Activated T-helper 2 cell treated with anti-CD3 and anti-CD28 coated beads, Interferon-gamma antibody, Interleukin-2, Interleukin-4, amounts not matched to agents 10 μg/mL and 5 μg/mL and 100 μg/mL, durations not matched to agents 14 hours and 24 hours and 36 hours (primary cell): Measurements from ENCODE around the gene OTUD4. TPM values are rescaled to one million over a fixed set of nuclear protein-coding genes. Genes with fewer than 3 reads are reported as not detected.
A peak's percentile ranks its signal among the peaks of the same experiment; 100 is the strongest.

ENCODE experiments used
- DNase-seq: peaks from one replicate; pipeline ENCODE4 v3.0.0; 2021; ENCODE audit warnings: low spot score
- H3K27ac Mint-ChIP-seq: one replicate; pipeline ENCODE4 v1.8.0; 2021; ENCODE audit warnings: mixed read lengths
- H3K27me3 Mint-ChIP-seq: one replicate; pipeline ENCODE4 v1.8.0; 2021; ENCODE audit warnings: low read depth, mixed read lengths
- H3K36me3 Mint-ChIP-seq: one replicate; pipeline ENCODE4 v1.8.0; 2021; ENCODE audit warnings: low read depth, mixed read lengths
- H3K4me1 Mint-ChIP-seq: one replicate; pipeline ENCODE4 v1.8.0; 2021; ENCODE audit warnings: low read depth, mixed read lengths
- H3K4me3 Mint-ChIP-seq: one replicate; pipeline ENCODE4 v1.8.0; 2021; ENCODE audit warnings: low read depth, mild to moderate bottlenecking, moderate library complexity, mixed read lengths
- H3K9me3 Mint-ChIP-seq: one replicate; pipeline ENCODE4 v1.8.0; 2021; ENCODE audit warnings: mixed read lengths
- intact Hi-C: fragments of 100-400 bp; cut with micrococcal nuclease; formaldehyde crosslinking; loops from one replicate; pipeline ENCODE4 v1.15.1; 2023
- total RNA-seq: library from RNA; stranded (reverse); gene quantifications from 2 replicates; pipeline ENCODE4 v1.2.3, GENCODE V29; 2022

OTUD4 gene
- total RNA-seq, 1 donor from 2014 or later: 71.7 TPM

DNA sequence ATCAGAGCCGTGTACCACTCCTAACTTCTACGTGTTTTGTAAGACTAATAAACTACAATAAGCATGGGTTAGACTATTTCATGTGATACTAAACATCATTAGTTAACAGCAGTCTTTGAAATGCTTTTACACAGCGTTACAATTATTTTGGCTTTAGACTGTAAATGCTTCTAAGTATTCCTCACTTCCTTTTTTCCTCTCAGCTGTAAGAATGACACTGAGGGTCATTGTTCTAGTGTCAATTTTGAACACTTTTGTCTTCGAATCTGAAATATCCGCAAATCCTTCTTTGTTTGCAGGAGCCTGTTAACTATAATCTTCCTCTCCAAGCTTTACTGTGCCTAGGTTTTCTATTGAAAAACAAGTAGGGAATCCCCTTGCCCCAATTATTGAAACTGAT, 80.7 kb downstream of the OTUD4 start:
- DNase-seq: no peak
- H3K27ac Mint-ChIP-seq: peak overlapping the region; percentile 65
- H3K4me1 Mint-ChIP-seq: peaks cover 22% of the 10 kb centered on the region
- intact Hi-C loops: loop anchor here (2.0 to 10.0 kb wide), 4 partner anchors 383 to 835 kb away; partner anchors contain the start of genes MMAA and ZNF827
- H3K27me3 Mint-ChIP-seq: no peaks in the 10 kb centered on the region
- peaks cover 3% of the 10 kb centered on the region for H3K9me3 Mint-ChIP-seq
- peak overlapping the region; percentile 95 for H3K4me3 Mint-ChIP-seq
- peaks cover 32% of the 10 kb centered on the region for H3K36me3 Mint-ChIP-seq

DNA sequence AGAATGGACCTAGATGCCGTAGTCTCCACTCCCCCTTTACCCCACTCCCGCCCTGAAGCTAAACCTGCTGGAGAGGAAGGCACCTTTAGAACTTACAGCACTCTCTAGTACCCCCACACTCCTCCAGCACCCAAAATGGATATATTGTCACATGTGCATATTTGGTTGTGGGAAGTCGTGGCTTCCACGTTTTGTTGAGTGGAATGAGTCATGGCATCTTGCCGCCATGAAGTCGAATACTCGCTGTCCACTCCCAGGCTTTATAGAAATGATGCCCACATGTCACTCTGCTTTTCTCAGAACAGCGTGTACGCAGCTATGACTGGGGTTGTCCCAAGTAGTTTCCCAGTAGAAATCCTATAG, 81.7 kb downstream of the OTUD4 start:
- Mint-ChIP-seq H3K36me3 (peaks cover 38% of the 10 kb centered on the region), H3K4me3 (peak overlapping the region; percentile 95), H3K9me3 (peaks cover 12% of the 10 kb centered on the region), H3K27me3 (no peaks in the 10 kb centered on the region), H3K27ac (peak overlapping the region; percentile 99), H3K4me1 (peaks cover 25% of the 10 kb centered on the region)
- intact Hi-C loops: loop anchor here (1.0 to 10.0 kb wide), 9 partner anchors 22 to 1585 kb away; partner anchors contain the start of genes MMAA, OTUD4, SMARCA5 and ZNF827
- peak; percentile 37 for DNase-seq

DNA sequence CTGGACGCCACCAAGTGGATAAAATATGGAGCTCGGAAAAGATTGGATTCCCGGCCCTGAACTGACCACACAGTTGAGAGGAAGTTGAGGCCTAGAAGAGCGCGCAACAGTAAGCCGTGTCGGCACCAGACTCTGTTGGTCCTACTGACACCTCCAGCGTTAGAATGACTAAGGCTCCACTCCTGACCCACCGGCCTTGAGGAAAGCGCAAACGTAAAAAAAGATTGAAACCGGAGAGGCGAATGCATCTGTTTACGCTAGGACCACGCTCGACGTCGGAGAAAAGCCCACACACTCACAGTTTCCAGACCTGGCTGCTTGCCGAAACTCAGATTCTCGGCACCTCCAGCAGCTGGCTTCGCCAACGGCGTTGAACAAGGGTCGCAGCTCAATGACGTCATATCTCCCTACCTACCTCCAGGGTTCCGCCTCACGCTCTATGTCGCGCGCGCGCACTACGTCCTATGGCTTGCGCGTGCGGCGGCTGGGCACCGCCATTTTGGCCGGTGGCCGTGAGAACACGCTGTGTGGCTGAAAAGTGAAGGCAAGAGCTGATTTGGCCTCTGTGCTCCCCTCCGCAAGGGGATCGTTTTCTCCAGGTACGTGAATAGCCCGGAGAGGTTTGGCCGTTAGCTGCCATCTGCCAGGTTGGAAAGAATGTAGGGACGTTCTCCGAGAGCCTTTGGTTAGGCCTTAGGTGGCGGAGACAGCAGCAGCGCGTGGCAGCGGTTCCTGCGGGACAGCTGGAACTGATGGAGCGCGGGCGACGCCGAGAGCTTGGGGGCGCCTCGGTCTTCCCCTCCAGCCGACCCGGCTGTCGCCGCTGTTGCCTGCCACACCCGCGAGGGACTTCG, 82.3 kb downstream of the OTUD4 start, which contains the start of the genes ABCE1 and ANAPC10:
Gene ABCE1 (plus strand): TSS at position 491 of the 854 bp plus-strand sequence. CDS start 6,102 bp downstream, outside the sequence.
Gene ANAPC10 (minus strand): TSS at position 376 of the 854 bp plus-strand sequence. CDS start 2,097 bp downstream, outside the sequence.
- Mint-ChIP-seq H3K9me3 (peaks cover 17% of the 10 kb centered on the region), H3K27me3 (no peaks in the 10 kb centered on the region), H3K36me3 (peaks cover 41% of the 10 kb centered on the region), H3K4me3 (peak within 1 kb of the TSS; percentile 95), H3K4me1 (peaks cover 25% of the 10 kb centered on the region), H3K27ac (peak within 1 kb of the TSS; percentile 99)
- intact Hi-C loops: loop anchor here (1.0 to 10.0 kb wide), 9 partner anchors 22 to 1585 kb away; partner anchors contain the start of genes MMAA, OTUD4, SMARCA5 and ZNF827
- peak; percentile 93 for DNase-seq

DNA sequence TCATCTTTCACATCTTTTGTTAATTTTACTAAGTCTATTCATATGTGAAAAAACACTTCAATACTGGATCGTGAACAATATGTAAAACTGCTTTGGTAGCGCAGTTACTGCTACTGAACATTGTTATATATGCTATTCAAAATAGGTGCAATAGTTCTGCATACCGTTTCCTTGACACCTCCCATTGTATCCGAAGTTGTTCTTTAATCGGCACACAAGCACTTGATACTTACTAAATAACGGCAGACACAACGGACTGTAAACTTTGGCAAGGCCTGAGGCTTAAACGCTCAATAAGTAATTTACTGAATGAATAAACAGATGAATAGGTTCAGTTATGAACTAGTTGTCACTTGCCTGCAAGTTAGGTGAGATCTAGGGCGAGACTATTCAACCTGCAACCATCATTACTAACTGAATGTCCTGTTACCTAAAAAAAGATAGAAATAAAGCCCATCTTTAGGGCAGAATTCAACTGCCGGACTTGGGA, 83.0 kb downstream of the OTUD4 start:
- intact Hi-C loops: loop anchor here (10.0 kb wide), 2 partner anchors 707 to 837 kb away; partner anchors contain the start of gene ZNF827
- Mint-ChIP-seq H3K4me1 (peaks cover 25% of the 10 kb centered on the region), H3K9me3 (peaks cover 17% of the 10 kb centered on the region), H3K27ac (peak overlapping the region; percentile 99), H3K36me3 (peaks cover 47% of the 10 kb centered on the region), H3K4me3 (peak overlapping the region; percentile 95), H3K27me3 (no peaks in the 10 kb centered on the region)
- DNase-seq: no peak

DNA sequence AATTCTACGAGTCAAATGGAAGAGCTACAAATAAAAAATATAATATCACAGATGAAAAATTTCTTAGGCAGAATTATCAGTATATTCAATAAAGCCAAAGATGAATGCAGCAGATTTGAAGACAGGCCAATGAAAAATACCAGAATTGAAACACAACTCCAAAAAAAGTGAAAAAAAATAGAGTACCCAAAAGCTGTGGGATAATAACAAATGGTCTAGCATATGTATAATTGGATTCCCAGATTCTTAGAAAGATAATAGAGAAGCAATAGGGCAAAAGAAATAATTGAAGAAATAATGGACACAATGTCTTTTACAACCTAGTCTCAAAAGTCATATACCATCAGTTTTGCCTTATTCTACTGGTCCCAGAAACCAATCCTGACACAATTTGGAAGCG, 86.8 kb downstream of the OTUD4 start:
- no peak overlapping the region for H3K4me3 Mint-ChIP-seq
- no peak for DNase-seq
- peaks cover 36% of the 10 kb centered on the region for H3K4me1 Mint-ChIP-seq
- no peak overlapping the region for H3K27ac Mint-ChIP-seq
- intact Hi-C loops: loop anchor here (10.0 kb wide), 2 partner anchors 711 to 841 kb away; partner anchors contain the start of gene ZNF827
- no peaks in the 10 kb centered on the region for H3K27me3 Mint-ChIP-seq
- peaks cover 17% of the 10 kb centered on the region for H3K9me3 Mint-ChIP-seq
- peaks cover 68% of the 10 kb centered on the region for H3K36me3 Mint-ChIP-seq

DNA sequence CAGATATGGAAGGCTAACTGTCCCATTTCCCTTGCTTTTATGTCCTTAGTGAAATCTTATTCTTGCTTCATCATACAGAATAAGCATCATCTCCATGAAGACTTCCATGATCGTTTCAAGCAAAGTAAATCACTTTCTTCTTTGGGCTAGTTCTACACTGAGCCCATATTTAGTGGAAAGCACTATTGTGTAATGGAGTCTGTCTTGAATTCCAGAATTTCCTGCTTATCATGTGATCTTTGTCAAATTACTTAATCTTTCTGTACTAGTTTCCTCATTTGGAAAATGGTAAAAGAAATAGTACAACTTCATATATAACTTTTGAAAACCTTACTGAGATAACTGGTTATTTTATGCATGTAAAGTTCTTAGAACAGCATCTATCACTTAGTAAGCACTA, 90.0 kb downstream of the OTUD4 start:
- H3K9me3 Mint-ChIP-seq: peaks cover 17% of the 10 kb centered on the region
- no peaks in the 10 kb centered on the region for H3K27me3 Mint-ChIP-seq
- H3K4me1 Mint-ChIP-seq: peaks cover 37% of the 10 kb centered on the region
- peaks cover 84% of the 10 kb centered on the region for H3K36me3 Mint-ChIP-seq
- no peak for DNase-seq
- H3K27ac Mint-ChIP-seq: no peak overlapping the region
- no peak overlapping the region for H3K4me3 Mint-ChIP-seq
- intact Hi-C loops: loop anchor here (10.0 kb wide), 2 partner anchors 714 to 844 kb away; partner anchors contain the start of gene ZNF827

DNA sequence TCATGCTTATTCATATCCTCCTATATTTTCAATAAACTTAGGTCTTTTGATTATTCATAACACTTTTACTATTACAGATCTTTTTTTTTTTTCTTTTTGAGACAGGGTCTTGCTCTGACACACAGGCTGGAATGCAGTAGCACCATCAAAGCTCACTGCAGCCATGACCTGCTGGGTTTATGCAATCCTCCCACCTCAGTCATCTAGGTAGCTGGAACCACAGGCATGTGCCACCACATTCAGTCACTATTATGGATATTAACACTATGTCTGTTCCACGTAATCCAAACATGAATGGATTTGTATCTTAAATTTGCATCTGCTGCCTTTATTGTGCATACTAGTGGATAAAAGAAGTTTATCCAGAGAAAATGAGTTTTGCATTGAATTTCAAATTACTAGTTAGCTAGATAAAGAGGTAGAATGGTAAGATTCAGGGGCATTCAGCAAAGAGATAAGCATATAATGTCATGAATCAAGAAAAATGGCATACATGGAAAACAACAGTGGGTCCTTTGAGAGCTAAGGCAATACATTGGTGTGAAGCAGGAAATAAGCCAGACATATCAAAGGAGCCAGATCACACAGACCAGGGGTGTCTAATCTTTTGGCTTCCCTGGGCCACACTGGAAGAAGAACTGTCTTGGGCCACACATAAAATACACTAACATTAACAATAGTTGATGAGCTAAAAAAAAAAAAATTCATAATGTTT, 96.3 kb downstream of the OTUD4 start:
- DNase-seq: no peak
- Mint-ChIP-seq H3K36me3 (peaks cover 59% of the 10 kb centered on the region), H3K4me1 (peaks cover 22% of the 10 kb centered on the region), H3K4me3 (no peak overlapping the region), H3K27me3 (no peaks in the 10 kb centered on the region), H3K9me3 (no peaks in the 10 kb centered on the region), H3K27ac (no peak overlapping the region)
- intact Hi-C loops: no loop called here

Other genes starting within 250 kb of the OTUD4 start
- 28.0 and 29.4 TPM in 2 replicates for gene ANAPC10, start 82.4 kb downstream of the OTUD4 start, total RNA-seq
- gene ABCE1, start 82.3 kb downstream of the OTUD4 start, total RNA-seq: 162 and 173 TPM in 2 replicates